Stimulated activated CD8-positive, alpha-beta memory T cell treated with anti-CD3 and anti-CD28 coated beads, Interleukin-7, amount 100 ng/mL, for 4 hours (primary cell): ENCODE measurements around the gene ZNF331.

ENCODE experiments used
- DNase-seq, 2 donors: peaks; one replicate each; pipeline ENCODE4 v3.0.0-alpha.2; 2020; ENCODE audit warnings: low read depth in 2 of 2

The ZNF331 gene

GRCh38 chr19:53626976-53627375 lies 89.0 kb downstream of the ZNF331 start:
- DNase-seq = no peak
